D721Med (cell line): ENCODE data around the gene LPAR5.
A peak's percentile ranks its signal among the peaks of the same experiment; 100 is the strongest.

Experiments used
- DNase-seq: peaks from one replicate; pipeline ENCODE4 v3.0.0; 2011; ENCODE audit warnings: low spot score; ENCODE audit not compliant: insufficient read length
- FAIRE-seq: peaks from 2 replicates; lab custom pipeline; 2011; peaks lifted over from hg19 to GRCh38; lab: Jason Lieb, UNC
- CTCF ChIP-seq: IDR thresholded peaks from 2 replicates; pipeline ENCODE4 v1.5.1; 2012; ENCODE audit warnings: mild to moderate bottlenecking, control low read depth; ENCODE audit not compliant: insufficient read depth; ENCODE audit errors: missing control alignments

The LPAR5 gene

GRCh38 chr12:6635856-6636531 is at the start of gene LPAR5:
Gene LPAR5, minus strand, starts transcription at chr12:6635959. Its CDS starts 14,711 bp downstream, at chr12:6621248.
- FAIRE-seq (no peak), DNase-seq (no peak)

GRCh38 chr12:6684609-6685008 is 48.9 kb upstream of the LPAR5 start:
- peak; percentile 50 for TF ChIP-seq CTCF
- FAIRE-seq = no peak
- DNase-seq = no peak

More at GRCh38 chr12:6635856-6636531, at the start of gene LPAR5:
- TF ChIP-seq CTCF = no peak

- DNase-seq (no peak), FAIRE-seq (no peak)
- TF ChIP-seq CTCF = no peak
Observed at GRCh38 chr12:6676962-6677361, 41.2 kb upstream of the LPAR5 start.

GRCh38 chr12:6672143-6672542 is 36.4 kb upstream of the LPAR5 start:
- DNase-seq = no peak
- no peak for FAIRE-seq
- TF ChIP-seq CTCF = no peak

- FAIRE-seq (no peak), DNase-seq (no peak)
- TF ChIP-seq CTCF = peak; percentile 19
Observed at GRCh38 chr12:6667559-6668210, 31.9 kb upstream of the LPAR5 start.

- FAIRE-seq = no peak
- no peak for DNase-seq
- no peak for TF ChIP-seq CTCF
Observed at GRCh38 chr12:6666211-6666610, 30.5 kb upstream of the LPAR5 start.

GRCh38 chr12:6664902-6665301 is 29.1 kb upstream of the LPAR5 start:
- no peak for DNase-seq
- FAIRE-seq = no peak
- TF ChIP-seq CTCF = no peak
